Measurements from ENCODE around the gene HSPB8. TPM values are rescaled to one million over a fixed set of nuclear protein-coding genes. Genes with fewer than 3 reads are reported as not detected.

Gene HSPB8
- total RNA-seq, 4 donors from 2014 or later = 13.1 to 23.9 (median 19.8) TPM

DNA sequence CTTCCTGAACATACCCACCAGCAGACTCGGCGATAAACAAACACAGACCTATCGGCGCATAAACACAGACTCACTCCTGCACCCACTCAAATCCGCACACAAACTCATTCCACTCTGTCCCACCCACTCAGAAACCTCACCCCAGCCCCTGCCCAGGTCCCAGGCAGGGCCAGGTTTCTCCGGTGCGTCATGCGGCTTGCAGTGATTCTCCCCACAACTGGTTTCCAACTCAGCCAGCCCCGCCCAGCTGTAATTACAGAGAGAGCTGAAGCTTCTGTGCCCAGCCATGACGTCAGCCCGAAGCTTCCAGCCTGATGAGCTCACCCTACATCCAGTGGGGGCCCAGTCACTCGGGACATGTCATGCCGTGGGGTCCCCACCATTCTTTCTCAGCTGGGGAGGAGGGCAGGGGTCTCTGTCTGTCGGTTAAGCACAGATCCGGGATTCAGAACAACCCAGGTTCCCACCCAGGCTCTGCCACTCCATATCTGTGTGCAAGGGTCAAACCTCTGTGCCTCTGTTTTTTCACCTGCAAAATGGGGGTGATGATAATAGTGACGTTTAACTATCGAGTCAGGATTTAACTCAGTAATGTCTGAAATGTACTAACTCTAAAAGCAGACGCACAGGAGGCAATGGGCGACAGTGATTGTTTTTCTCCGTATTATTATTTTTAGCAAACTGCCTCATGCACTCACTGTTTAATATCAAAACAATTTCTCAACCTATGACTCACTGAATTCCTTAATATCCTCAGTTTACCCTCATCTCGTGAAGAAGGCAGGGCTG is 2.3 kb upstream of the HSPB8 start:
- Histone ChIP-seq H3K27me3 (no peaks in the 10 kb centered on the region), H3K9me3 (no peaks in the 10 kb centered on the region), H3K36me3 (no peaks in the 10 kb centered on the region), H3K4me1 (peaks cover 0 to 18% (median 0%) of the 10 kb centered on the region in 4 donors), H3K27ac (peak overlapping the region in 2 of 4 donors; percentile 19 to 66), H3K4me3 (peak overlapping the region in 2 of 4 donors; percentile 18 to 27)
- 31 to 32% methylated on average over 16 to 21 of the region's 21 CpGs for WGBS, 2 donors
- peak; percentile 72 to 82 for DNase-seq (ENCODE audit: low spot score in 2 of 2)
- TF ChIP-seq POLR2A (IDR thresholded peaks at IDR 0.05) (peak in 1 of 2 donors; percentile 11), EP300 (IDR thresholded peaks at IDR 0.05) (no peak)

DNA sequence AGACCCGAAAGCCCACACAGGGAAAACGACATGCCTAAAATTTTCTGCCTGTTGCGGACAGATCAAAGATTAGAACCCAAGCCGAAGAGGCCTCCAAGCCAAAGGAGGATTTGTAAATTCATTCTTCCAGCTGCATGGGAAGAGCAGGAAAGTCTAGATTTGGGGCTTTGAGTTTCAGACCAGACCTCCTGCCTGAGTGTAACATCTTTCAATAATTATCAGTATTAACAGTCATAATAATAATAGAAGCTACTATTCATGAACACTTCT is 1.7 kb upstream of the HSPB8 start:
- H3K9me3 ChIP-seq = no peaks in the 10 kb centered on the region
- WGBS, 2 donors = 77 to 86% methylated on average over 4 of the region's 4 CpGs
- H3K27me3 ChIP-seq = no peaks in the 10 kb centered on the region
- TF ChIP-seq EP300 (IDR thresholded peaks at IDR 0.05) (no peak), POLR2A (IDR thresholded peaks at IDR 0.05) (no peak)
- TF ChIP-seq, protein P1, sequence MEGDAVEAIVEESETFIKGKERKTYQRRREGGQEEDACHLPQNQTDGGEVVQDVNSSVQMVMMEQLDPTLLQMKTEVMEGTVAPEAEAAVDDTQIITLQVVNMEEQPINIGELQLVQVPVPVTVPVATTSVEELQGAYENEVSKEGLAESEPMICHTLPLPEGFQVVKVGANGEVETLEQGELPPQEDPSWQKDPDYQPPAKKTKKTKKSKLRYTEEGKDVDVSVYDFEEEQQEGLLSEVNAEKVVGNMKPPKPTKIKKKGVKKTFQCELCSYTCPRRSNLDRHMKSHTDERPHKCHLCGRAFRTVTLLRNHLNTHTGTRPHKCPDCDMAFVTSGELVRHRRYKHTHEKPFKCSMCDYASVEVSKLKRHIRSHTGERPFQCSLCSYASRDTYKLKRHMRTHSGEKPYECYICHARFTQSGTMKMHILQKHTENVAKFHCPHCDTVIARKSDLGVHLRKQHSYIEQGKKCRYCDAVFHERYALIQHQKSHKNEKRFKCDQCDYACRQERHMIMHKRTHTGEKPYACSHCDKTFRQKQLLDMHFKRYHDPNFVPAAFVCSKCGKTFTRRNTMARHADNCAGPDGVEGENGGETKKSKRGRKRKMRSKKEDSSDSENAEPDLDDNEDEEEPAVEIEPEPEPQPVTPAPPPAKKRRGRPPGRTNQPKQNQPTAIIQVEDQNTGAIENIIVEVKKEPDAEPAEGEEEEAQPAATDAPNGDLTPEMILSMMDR (IDR thresholded peaks at IDR 0.05) = no peak
- no peak overlapping the region for H3K4me3 ChIP-seq
- H3K27ac ChIP-seq = peak overlapping the region in 2 of 4 donors; percentile 60 to 66
- peaks cover 0 to 18% (median 0%) of the 10 kb centered on the region in 4 donors for H3K4me1 ChIP-seq
- no peaks in the 10 kb centered on the region for H3K36me3 ChIP-seq
- DNase-seq (ENCODE audit: low spot score in 2 of 2) = no peak

DNA sequence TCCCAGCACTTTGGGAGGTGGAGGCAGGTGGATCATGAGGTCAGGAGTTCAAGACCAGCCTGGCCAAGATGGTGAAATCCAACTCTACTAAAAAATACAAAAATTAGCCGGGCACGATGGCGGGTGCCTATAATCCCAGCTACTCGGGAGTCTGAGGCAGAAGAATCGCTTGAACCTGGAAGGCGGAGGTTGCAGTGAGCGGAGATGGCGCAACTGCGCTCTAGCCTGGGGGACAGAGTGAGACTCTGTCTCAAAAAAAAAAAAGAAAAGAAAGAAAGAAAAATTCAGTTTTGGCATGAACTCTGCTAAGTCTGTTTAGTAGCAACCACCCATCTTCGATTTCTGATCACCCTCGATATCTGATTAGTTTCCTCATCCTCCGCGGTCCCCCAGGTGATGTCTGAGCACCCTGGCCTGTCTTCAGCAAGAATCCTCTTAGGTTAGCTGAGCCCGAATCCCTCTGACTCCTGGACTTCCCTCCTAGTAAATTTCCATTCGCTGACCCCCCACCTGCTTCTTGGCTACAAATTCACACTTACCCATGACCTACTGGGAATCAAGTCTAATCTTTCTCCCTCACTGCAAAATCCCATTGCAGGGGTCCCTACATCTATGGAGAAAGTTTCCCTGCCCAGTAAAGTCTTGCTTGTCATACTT is 879 bp upstream of the HSPB8 start:
- Histone ChIP-seq H3K27me3 (no peaks in the 10 kb centered on the region), H3K4me3 (no peak overlapping the region), H3K4me1 (peaks cover 0 to 18% (median 0%) of the 10 kb centered on the region in 4 donors), H3K9me3 (no peaks in the 10 kb centered on the region), H3K36me3 (no peaks in the 10 kb centered on the region), H3K27ac (peak overlapping the region in 2 of 4 donors; percentile 62 to 66)
- 91% methylated on average over 15 of the region's 15 CpGs for WGBS, 2 donors
- DNase-seq (ENCODE audit: low spot score in 2 of 2) = no peak
- TF ChIP-seq, protein P1 (IDR thresholded peaks at IDR 0.05) = no peak
- TF ChIP-seq POLR2A (IDR thresholded peaks at IDR 0.05) = no peak
- no peak for TF ChIP-seq EP300 (IDR thresholded peaks at IDR 0.05)

DNA sequence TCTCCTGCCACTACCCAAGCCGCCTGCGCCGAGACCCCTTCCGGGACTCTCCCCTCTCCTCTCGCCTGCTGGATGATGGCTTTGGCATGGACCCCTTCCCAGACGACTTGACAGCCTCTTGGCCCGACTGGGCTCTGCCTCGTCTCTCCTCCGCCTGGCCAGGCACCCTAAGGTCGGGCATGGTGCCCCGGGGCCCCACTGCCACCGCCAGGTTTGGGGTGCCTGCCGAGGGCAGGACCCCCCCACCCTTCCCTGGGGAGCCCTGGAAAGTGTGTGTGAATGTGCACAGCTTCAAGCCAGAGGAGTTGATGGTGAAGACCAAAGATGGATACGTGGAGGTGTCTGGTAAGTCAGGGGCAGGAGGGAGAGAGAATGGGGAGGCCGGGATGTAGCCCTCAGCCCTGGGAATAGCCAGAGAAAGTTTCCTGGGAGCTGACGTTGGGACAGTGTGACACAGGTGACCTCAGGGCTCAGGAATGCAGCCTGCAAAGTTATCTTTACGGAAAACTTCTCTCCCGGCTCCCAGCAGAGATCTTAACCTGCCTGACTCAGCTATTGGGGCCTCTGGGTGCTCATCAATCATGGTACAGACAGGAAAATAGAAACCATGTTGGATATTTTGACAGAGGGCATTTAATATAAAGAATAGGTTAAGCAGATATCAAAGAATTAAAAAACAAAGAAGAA is 747 bp downstream of the HSPB8 start:
- Histone ChIP-seq H3K27ac (peak overlapping the region; percentile 51 to 83 (median 70)), H3K4me3 (peak overlapping the region; percentile 28 to 49 (median 36)), H3K27me3 (no peaks in the 10 kb centered on the region), H3K36me3 (no peaks in the 10 kb centered on the region), H3K4me1 (peaks cover 0 to 18% (median 0%) of the 10 kb centered on the region in 4 donors), H3K9me3 (no peaks in the 10 kb centered on the region)
- no peak for TF ChIP-seq POLR2A (IDR thresholded peaks at IDR 0.05)
- TF ChIP-seq EP300 (IDR thresholded peaks at IDR 0.05) = no peak
- TF ChIP-seq, protein P1 (IDR thresholded peaks at IDR 0.05) = no peak
- peak in 1 of 2 donors; percentile 35 for DNase-seq (ENCODE audit: low spot score in 2 of 2)
- WGBS, 2 donors = 40 to 61% methylated on average over 15 to 18 of the region's 18 CpGs

DNA sequence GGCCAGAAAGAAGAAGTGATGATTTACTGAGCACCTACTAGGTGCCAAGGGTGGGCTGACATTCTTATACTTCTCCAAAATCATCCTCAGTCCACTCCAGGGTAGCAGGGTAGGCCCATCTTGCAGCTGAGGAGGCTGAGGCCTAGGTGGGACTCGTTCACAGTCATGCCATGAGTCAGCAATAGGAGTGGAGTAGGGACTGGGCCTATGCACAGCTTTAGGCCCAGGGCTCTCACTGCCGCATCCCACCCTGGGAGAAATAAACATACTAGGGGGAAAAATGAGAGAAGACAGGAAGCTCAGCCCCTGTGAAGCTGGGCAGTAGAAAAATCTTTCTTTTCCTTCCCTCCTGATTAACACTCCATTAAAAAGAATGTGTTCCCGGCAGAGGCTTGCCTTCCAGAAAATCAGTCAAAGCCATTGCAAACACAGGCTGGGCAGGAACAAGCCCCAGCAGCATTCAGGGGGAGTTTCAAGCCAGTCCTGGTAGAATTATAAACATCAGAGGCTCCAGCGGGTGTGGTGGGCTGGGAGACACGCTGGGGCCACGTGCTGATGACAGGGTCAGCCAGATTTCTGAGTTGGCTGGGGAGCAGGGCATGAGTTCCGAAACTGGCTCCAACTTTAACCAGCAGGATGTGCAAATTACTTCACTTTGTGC is 1.8 kb downstream of the HSPB8 start:
- TF ChIP-seq EP300 (IDR thresholded peaks at IDR 0.05) = peak in 1 of 2 donors; percentile 40
- TF ChIP-seq, protein P1 (IDR thresholded peaks at IDR 0.05) = no peak
- TF ChIP-seq POLR2A (IDR thresholded peaks at IDR 0.05) = no peak
- peak in 1 of 2 donors; percentile 28 for DNase-seq (ENCODE audit: low spot score in 2 of 2)
- Histone ChIP-seq H3K9me3 (no peaks in the 10 kb centered on the region), H3K4me1 (peaks cover 0 to 18% (median 0%) of the 10 kb centered on the region in 4 donors), H3K36me3 (no peaks in the 10 kb centered on the region), H3K4me3 (peak overlapping the region; percentile 28 to 49 (median 36)), H3K27ac (peak overlapping the region; percentile 43 to 83 (median 66)), H3K27me3 (no peaks in the 10 kb centered on the region)
- 33 to 51% methylated on average over 7 of the region's 7 CpGs for WGBS, 2 donors

Data from tibial nerve (tissue), 4 donors.